IMR-90 (cell line): ENCODE data around the gene HYOU1. TPM values are rescaled to one million over a fixed set of nuclear protein-coding genes. Genes with fewer than 3 reads are reported as not detected.

Experiments used
- ATAC-seq: fragments of 200-7000 bp; cut with Tn5 transposase; 2 replicates; pipeline ENCODE4 v1.9.1; 2020; ENCODE audit warnings: low read depth, mild to moderate bottlenecking, moderate library complexity
- BruUV-seq: library from RNA; stranded (reverse); fragments of 400-500 nt; replicated peaks from 2 replicates; lab custom pipeline; 2021; lab: Mats Ljungman, UMichigan
- CTCF ChIA-PET: fragments of 300-600 bp; formaldehyde crosslinking; extraction: SDS; loops from one replicate; lab custom pipeline; 2021; ENCODE audit warnings: antibody characterized with exemption; lab: Yijun Ruan, JAX
- POLR2A ChIA-PET: fragments of 300-600 bp; sonication (Branson Sonifier 250); formaldehyde crosslinking; loops from one replicate; lab custom pipeline; 2022; ENCODE audit warnings: antibody characterized with exemption; ENCODE audit not compliant: unreplicated experiment; lab: Charles Lee
- DNase-seq: peaks from one replicate; pipeline ENCODE4 v3.0.0; 2013
- H2AFZ ChIP-seq: replicated peaks from 2 replicates; pipeline ENCODE3; 2013; ENCODE audit warnings: low read length, mild to moderate bottlenecking; ENCODE audit not compliant: poor library complexity
- H2AK5ac ChIP-seq: 2 replicates; pipeline ENCODE4 v1.6.1; 2013; ENCODE audit warnings: low read depth, low read length, inconsistent platforms
- H2AK9ac ChIP-seq: replicated peaks from 2 replicates; pipeline ENCODE3; 2013; ENCODE audit warnings: mild to moderate bottlenecking, low read depth, low read length, moderate library complexity; ENCODE audit not compliant: poor library complexity
- H2BK120ac ChIP-seq: 2 replicates; pipeline ENCODE4 v1.6.1; 2013; ENCODE audit warnings: low read depth, low read length, inconsistent platforms
- H2BK15ac ChIP-seq: 3 replicates; pipeline ENCODE4 v1.6.1; 2013; ENCODE audit warnings: low read depth, low read length, inconsistent platforms
- H2BK20ac ChIP-seq: 2 replicates; pipeline ENCODE4 v1.6.1; 2013; ENCODE audit warnings: low read depth, mild to moderate bottlenecking, inconsistent platforms, low read length, moderate library complexity
- H2BK5ac ChIP-seq: 2 replicates; pipeline ENCODE4 v1.6.1; 2013; ENCODE audit warnings: mild to moderate bottlenecking, low read depth, low read length, inconsistent platforms; ENCODE audit not compliant: poor library complexity, severe bottlenecking
- H3K14ac ChIP-seq: replicated peaks from 2 replicates; pipeline ENCODE4 v1.6.1; 2013; ENCODE audit warnings: low read depth, low read length, inconsistent platforms
- H3K18ac ChIP-seq: 2 replicates; pipeline ENCODE4 v1.6.1; 2013; ENCODE audit warnings: low read depth, low read length, control low read depth
- H3K23ac ChIP-seq: 2 replicates; pipeline ENCODE4 v1.6.1; 2013; ENCODE audit warnings: low read depth, low read length, inconsistent platforms
- H3K27ac ChIP-seq: 2 replicates; pipeline ENCODE4 v1.5.1; 2013; ENCODE audit warnings: mild to moderate bottlenecking, control low read depth, low read length; ENCODE audit not compliant: insufficient read depth
- H3K27me3 ChIP-seq: 2 replicates; pipeline ENCODE4 v1.6.1; 2013; ENCODE audit warnings: low read length; ENCODE audit not compliant: control insufficient read depth, insufficient read depth
- H3K36me3 ChIP-seq: 2 replicates; pipeline ENCODE4 v1.6.1; 2013; ENCODE audit warnings: low read length, mixed read lengths; ENCODE audit not compliant: control insufficient read depth, insufficient read depth
- H3K4ac ChIP-seq: 2 replicates; pipeline ENCODE4 v1.6.1; 2013; ENCODE audit warnings: low read depth, low read length, inconsistent platforms
- H3K4me1 ChIP-seq: 2 replicates; pipeline ENCODE4 v1.6.1; 2013; ENCODE audit warnings: low read length, mixed read lengths; ENCODE audit not compliant: control insufficient read depth, insufficient read depth
- H3K4me2 ChIP-seq: 2 replicates; pipeline ENCODE4 v1.6.1; 2013; ENCODE audit warnings: low read depth, mild to moderate bottlenecking, control low read depth, low read length, moderate library complexity
- H3K4me3 ChIP-seq: 2 replicates; pipeline ENCODE4 v1.5.1; 2013; ENCODE audit warnings: low read depth, mild to moderate bottlenecking, control low read depth, low read length, moderate library complexity; ENCODE audit not compliant: insufficient read depth
- H3K56ac ChIP-seq: 2 replicates; pipeline ENCODE4 v1.6.1; 2013; ENCODE audit warnings: low read length, inconsistent platforms; ENCODE audit not compliant: insufficient read depth; ENCODE audit errors: extremely low read depth
- H3K79me1 ChIP-seq, 2 experiments: 2 replicates each; pipeline ENCODE4 v1.6.1; 2013; ENCODE audit warnings: low read length in 2 of 2, inconsistent platforms in 1 of 2, low read depth in 1 of 2
- H3K9ac ChIP-seq: 2 replicates; pipeline ENCODE4 v1.6.1; 2013; ENCODE audit warnings: low read depth, low read length, control low read depth
- H3K9me1 ChIP-seq: 2 replicates; pipeline ENCODE4 v1.6.1; 2013; ENCODE audit warnings: low read length, inconsistent platforms; ENCODE audit not compliant: insufficient read depth
- H3K9me3 ChIP-seq: 2 replicates; pipeline ENCODE4 v1.6.1; 2013; ENCODE audit warnings: low read length; ENCODE audit not compliant: control insufficient read depth, insufficient read depth
- H4K20me1 ChIP-seq: 2 replicates; pipeline ENCODE4 v1.6.1; 2013; ENCODE audit warnings: low read length, inconsistent platforms; ENCODE audit not compliant: insufficient read depth
- H4K5ac ChIP-seq: 2 replicates; pipeline ENCODE4 v1.6.1; 2013; ENCODE audit warnings: mild to moderate bottlenecking, low read depth, low read length, control low read depth
- H4K8ac ChIP-seq, 2 experiments: 2 replicates each; pipeline ENCODE4 v1.6.1; 2013; ENCODE audit warnings: low read depth in 2 of 2, low read length in 2 of 2, control low read depth in 1 of 2, inconsistent platforms in 1 of 2
- H4K91ac ChIP-seq: 2 replicates; pipeline ENCODE4 v1.6.1; 2013; ENCODE audit warnings: low read depth, low read length, inconsistent platforms; ENCODE audit not compliant: insufficient read depth
- CEBPB ChIP-seq: IDR thresholded peaks from 2 replicates; pipeline ENCODE4 v1.6.1; 2012; ENCODE audit warnings: low read depth, low read length, improper control_type of control experiment
- MAZ ChIP-seq: IDR thresholded peaks from 2 replicates; pipeline ENCODE4 v1.6.1; 2012; ENCODE audit warnings: low read depth, mild to moderate bottlenecking, low read length, improper control_type of control experiment, moderate library complexity, borderline replicate concordance
- MXI1 ChIP-seq: IDR thresholded peaks from 2 replicates; pipeline ENCODE4 v1.6.1; 2012; ENCODE audit warnings: low read depth, mild to moderate bottlenecking, low read length, moderate library complexity, borderline replicate concordance
- POLR2A ChIP-seq: IDR thresholded peaks from 2 replicates; pipeline ENCODE4 v1.6.1; 2012; ENCODE audit warnings: mild to moderate bottlenecking, low read depth, low read length
- USF2 ChIP-seq: fragments of 150-350 bp; IDR thresholded peaks from 2 replicates; pipeline ENCODE4 v1.6.1; 2017; ENCODE audit warnings: mild to moderate bottlenecking, antibody characterized with exemption, low read length, low read depth
- WGBS, 2 experiments: methylation state at CpG; one replicate each; pipeline versions ENCODE4 v1.1.5 to v1.1.7; 2013; ENCODE audit warnings: missing lambda C conversion rate in 2 of 2; ENCODE audit not compliant: insufficient read length in 1 of 2; ENCODE audit errors: extremely low coverage in 2 of 2; 5-methylcytosine and 5-hydroxymethylcytosine counted together
- dilution Hi-C: fragments of 300-500 bp; cut with HindIII; formaldehyde crosslinking; loops from one replicate; pipeline ENCODE4 v1.14.3; 2018; ENCODE audit warnings: low sequenced_read_pairs; ENCODE audit not compliant: unreplicated experiment
- in situ Hi-C: fragments of 300-500 bp; cut with MboI; formaldehyde crosslinking; loops from 3 replicates; pipeline ENCODE4 v1.14.3; 2019; ENCODE audit warnings: low sequenced_read_pairs, inconsistent platforms, mixed read lengths
- intact Hi-C: fragments of 100-400 bp; cut with micrococcal nuclease; formaldehyde crosslinking; loops from 2 replicates; pipeline ENCODE4 v1.10.0; 2022
- polyA plus RNA-seq, 3 experiments: library from polyadenylated mRNA; depleted of rRNA; stranded (reverse); fragments of >200 nt; gene quantifications; 2 replicates each; pipeline ENCODE4 v1.2.3, GENCODE V29; 2012; ENCODE audit warnings: low replicate concordance in 1 of 3
- total RNA-seq: library from RNA; depleted of rRNA; stranded (reverse); fragments of >200 nt; gene quantifications from 2 replicates; pipeline ENCODE4 v1.2.3, GENCODE V29; 2012

The HYOU1 gene
- total and polyA plus RNA-seq, 2 of the 4 experiments (the other 2 are of a cell fraction) = 117 to 181 TPM

- H4K20me1 ChIP-seq = no peaks in the 10 kb centered on the region
- peak within 1 kb of the TSS; percentile 76 for H3K9ac ChIP-seq
- H4K91ac ChIP-seq = peak within 1 kb of the TSS; percentile 98
- peak within 1 kb of the TSS; percentile 96; the same call in 2 of the 3 replicates for H2BK15ac ChIP-seq
- peaks cover 24 to 55% of the 10 kb centered on the region in 2 experiments for H3K79me1 ChIP-seq
- ChIA-PET POLR2A (interaction anchor here (0.6 to 1.5 kb wide), 5 partner anchors 10 to 736 kb away, joined by 3 to 13 read pairs (median 6); partner anchors contain the start of gene HMBS), CTCF (interaction anchor here (1.3 to 1.8 kb wide), 2 partner anchors 44 to 236 kb away, joined by 3 to 9 read pairs; no protein-coding TSS in a partner anchor)
- H3K4me2 ChIP-seq = peak within 1 kb of the TSS; percentile 87
- H3K14ac ChIP-seq = peak within 1 kb of the TSS; percentile 99
- H3K18ac ChIP-seq = peak within 1 kb of the TSS; percentile 90
- H2AFZ ChIP-seq = peak within 1 kb of the TSS; percentile 97
- dilution Hi-C loops (no loop called here), in situ Hi-C loops (loop anchor here (5.0 kb wide), 1 partner anchor 95 kb away; no protein-coding TSS in a partner anchor), intact Hi-C loops (loop anchor here (1.0 to 10.0 kb wide), 3 partner anchors 95 to 373 kb away; no protein-coding TSS in a partner anchor)
- H4K5ac ChIP-seq = peak within 1 kb of the TSS; percentile 87
- no peaks in the 10 kb centered on the region for H3K27me3 ChIP-seq
- peaks cover 17% of the 10 kb centered on the region for H3K9me1 ChIP-seq
- peaks cover 8% of the 10 kb centered on the region for H3K4me1 ChIP-seq
- H3K27ac ChIP-seq = peak within 1 kb of the TSS; percentile 80
- H3K4ac ChIP-seq = peak within 1 kb of the TSS; percentile 94
- DNase-seq (peak; percentile 97), ATAC-seq (peak; percentile 86)
- H3K4me3 ChIP-seq = peak within 1 kb of the TSS; percentile 72
- no CpG with 5 or more reads among the region's 32 CpGs for WGBS, 2 experiments
- peaks cover 9% of the 10 kb centered on the region; the same call in 1 of the 2 replicates for H3K36me3 ChIP-seq
- peak within 1 kb of the TSS; percentile 72 to 100 for H4K8ac ChIP-seq
- TF ChIP-seq POLR2A (peak; percentile 41; the same call in 1 of the 2 replicates), MXI1 (peak; percentile 68; the same call in 1 of the 2 replicates), MAZ (0 out of 2 replicates have a peak, but pooled peaks have one; percentile 26), USF2 (peak; percentile 95), CEBPB (no peak)
- H2AK9ac ChIP-seq = peak within 1 kb of the TSS; percentile 97
- H3K23ac ChIP-seq = peak within 1 kb of the TSS; percentile 100
- BruUV-seq = no TSS peak
- H2BK20ac ChIP-seq = peak within 1 kb of the TSS; percentile 98
- H2BK120ac ChIP-seq = peak within 1 kb of the TSS; percentile 99
- H2AK5ac ChIP-seq = peak within 1 kb of the TSS; percentile 96
- peak within 1 kb of the TSS; percentile 99 for H3K56ac ChIP-seq
- peak within 1 kb of the TSS; percentile 98 for H2BK5ac ChIP-seq
- H3K9me3 ChIP-seq = no peaks in the 10 kb centered on the region
Observed at GRCh38 chr11:119101759-119102423, 44.9 kb upstream of the HYOU1 start, which contains the start of gene DPAGT1. Gene DPAGT1 (minus strand): TSS chr11:119101853. CDS start chr11:119101655, 198 bp downstream.
